Tibial nerve (tissue), 4 donors: ENCODE data around the gene IL1A.

Source experiments
- CTCF ChIP-seq, 5 experiments: fragments of 200-600 bp in 3 of 5; fragments of 450-650 bp in 2 of 5; sonication (generic) in 3 of 5; IDR thresholded peaks; one replicate each; pipeline ENCODE4 v1.5.1; 2016 to 2019; ENCODE audit warnings: antibody characterized with exemption in 5 of 5, mild to moderate bottlenecking in 3 of 5, moderate library complexity in 2 of 5
- EP300 ChIP-seq, 2 donors: sonication (generic); formaldehyde crosslinking; IDR thresholded peaks; one replicate each; pipeline ENCODE4 v1.6.1; 2017; ENCODE audit warnings: antibody characterized with exemption in 2 of 2, mild to moderate bottlenecking in 1 of 2
- POLR2A ChIP-seq, 2 donors: fragments of 450-650 bp; IDR thresholded peaks; one replicate each; pipeline ENCODE4 v1.6.1; 2017; ENCODE audit warnings: antibody characterized with exemption in 2 of 2, mild to moderate bottlenecking in 2 of 2, moderate library complexity in 2 of 2

GRCh38 chr2:112792419-112792818 is 8.1 kb upstream of the IL1A start:
- TF ChIP-seq POLR2A (IDR thresholded peaks at IDR 0.05), result no peak
- TF ChIP-seq CTCF (IDR thresholded peaks at IDR 0.05), result no peak
- no peak for TF ChIP-seq EP300 (IDR thresholded peaks at IDR 0.05)
